ENCODE measurements around the gene SLC5A8.

Gene SLC5A8

GRCh38 chr12:101221301-101221700, 11.3 kb upstream of the SLC5A8 start:
- Histone ChIP-seq H3K9ac (ENCODE audit: low read length) (no peak overlapping the region), H3K4me1 (ENCODE audit: control insufficient read depth, low read depth, low read length) (no peaks in the 10 kb centered on the region), H3K4me3 (ENCODE audit: low read length) (no peak overlapping the region), H3K9me3 (ENCODE audit: control insufficient read depth, low read depth, low read length) (no peaks in the 10 kb centered on the region), H3K36me3 (ENCODE audit: control insufficient read depth, low read depth, low read length) (no peaks in the 10 kb centered on the region), H3K27me3 (ENCODE audit: control insufficient read depth, insufficient read depth, low read length) (no peaks in the 10 kb centered on the region), H3K27ac (ENCODE audit: low read length) (no peak overlapping the region)

- H3K36me3 ChIP-seq (ENCODE audit: control insufficient read depth, low read depth, low read length): no peaks in the 10 kb centered on the region
- no peaks in the 10 kb centered on the region for H3K4me1 ChIP-seq (ENCODE audit: control insufficient read depth, low read depth, low read length)
- no peaks in the 10 kb centered on the region for H3K9me3 ChIP-seq (ENCODE audit: control insufficient read depth, low read depth, low read length)
- H3K27ac ChIP-seq (ENCODE audit: low read length): no peak overlapping the region
- peaks cover 1% of the 10 kb centered on the region for H3K27me3 ChIP-seq (ENCODE audit: control insufficient read depth, insufficient read depth, low read length)
- H3K9ac ChIP-seq (ENCODE audit: low read length): no peak overlapping the region
- no peak overlapping the region for H3K4me3 ChIP-seq (ENCODE audit: low read length)
These were observed 6.8 kb upstream of the SLC5A8 start for GRCh38 chr12:101216810-101217209.

- peaks cover 3% of the 10 kb centered on the region for H3K4me1 ChIP-seq (ENCODE audit: control insufficient read depth, low read depth, low read length)
- H3K27ac ChIP-seq (ENCODE audit: low read length): no peak overlapping the region
- H3K9ac ChIP-seq (ENCODE audit: low read length): no peak overlapping the region
- no peaks in the 10 kb centered on the region for H3K9me3 ChIP-seq (ENCODE audit: control insufficient read depth, low read depth, low read length)
- H3K4me3 ChIP-seq (ENCODE audit: low read length): no peak overlapping the region
- H3K27me3 ChIP-seq (ENCODE audit: control insufficient read depth, insufficient read depth, low read length): peaks cover 34% of the 10 kb centered on the region
- H3K36me3 ChIP-seq (ENCODE audit: control insufficient read depth, low read depth, low read length): no peaks in the 10 kb centered on the region
These were observed 2.8 kb downstream of the SLC5A8 start for GRCh38 chr12:101207086-101207780.

- Histone ChIP-seq H3K4me3 (ENCODE audit: low read length) (no peak overlapping the region), H3K27ac (ENCODE audit: low read length) (no peak overlapping the region), H3K9ac (ENCODE audit: low read length) (no peak overlapping the region), H3K27me3 (ENCODE audit: control insufficient read depth, insufficient read depth, low read length) (peaks cover 14% of the 10 kb centered on the region), H3K9me3 (ENCODE audit: control insufficient read depth, low read depth, low read length) (no peaks in the 10 kb centered on the region), H3K36me3 (ENCODE audit: control insufficient read depth, low read depth, low read length) (no peaks in the 10 kb centered on the region), H3K4me1 (ENCODE audit: control insufficient read depth, low read depth, low read length) (peaks cover 3% of the 10 kb centered on the region)
These were observed 5.3 kb downstream of the SLC5A8 start for GRCh38 chr12:101204602-101205304.

- Histone ChIP-seq H3K9ac (ENCODE audit: low read length) (no peak overlapping the region), H3K27me3 (ENCODE audit: control insufficient read depth, insufficient read depth, low read length) (no peaks in the 10 kb centered on the region), H3K4me3 (ENCODE audit: low read length) (no peak overlapping the region), H3K9me3 (ENCODE audit: control insufficient read depth, low read depth, low read length) (no peaks in the 10 kb centered on the region), H3K27ac (ENCODE audit: low read length) (no peak overlapping the region), H3K4me1 (ENCODE audit: control insufficient read depth, low read depth, low read length) (peaks cover 3% of the 10 kb centered on the region), H3K36me3 (ENCODE audit: control insufficient read depth, low read depth, low read length) (no peaks in the 10 kb centered on the region)
These were observed 9.2 kb downstream of the SLC5A8 start for GRCh38 chr12:101200824-101201223.

GRCh38 chr12:101200145-101200544, 9.9 kb downstream of the SLC5A8 start:
- Histone ChIP-seq H3K36me3 (ENCODE audit: control insufficient read depth, low read depth, low read length) (no peaks in the 10 kb centered on the region), H3K4me1 (ENCODE audit: control insufficient read depth, low read depth, low read length) (peaks cover 3% of the 10 kb centered on the region), H3K4me3 (ENCODE audit: low read length) (no peak overlapping the region), H3K9ac (ENCODE audit: low read length) (no peak overlapping the region), H3K9me3 (ENCODE audit: control insufficient read depth, low read depth, low read length) (no peaks in the 10 kb centered on the region), H3K27ac (ENCODE audit: low read length) (no peak overlapping the region), H3K27me3 (ENCODE audit: control insufficient read depth, insufficient read depth, low read length) (no peaks in the 10 kb centered on the region)

GRCh38 chr12:101186291-101186690, 23.7 kb downstream of the SLC5A8 start:
- H3K4me3 ChIP-seq (ENCODE audit: low read length): no peak overlapping the region
- H3K36me3 ChIP-seq (ENCODE audit: control insufficient read depth, low read depth, low read length): no peaks in the 10 kb centered on the region
- no peaks in the 10 kb centered on the region for H3K27me3 ChIP-seq (ENCODE audit: control insufficient read depth, insufficient read depth, low read length)
- no peak overlapping the region for H3K27ac ChIP-seq (ENCODE audit: low read length)
- H3K9me3 ChIP-seq (ENCODE audit: control insufficient read depth, low read depth, low read length): no peaks in the 10 kb centered on the region
- no peak overlapping the region for H3K9ac ChIP-seq (ENCODE audit: low read length)
- peaks cover 6% of the 10 kb centered on the region for H3K4me1 ChIP-seq (ENCODE audit: control insufficient read depth, low read depth, low read length)

GRCh38 chr12:101181776-101182175, 28.3 kb downstream of the SLC5A8 start:
- no peaks in the 10 kb centered on the region for H3K27me3 ChIP-seq (ENCODE audit: control insufficient read depth, insufficient read depth, low read length)
- no peak overlapping the region for H3K27ac ChIP-seq (ENCODE audit: low read length)

GRCh38 chr12:101174541-101174940, 35.5 kb downstream of the SLC5A8 start:
- H3K4me1 ChIP-seq (ENCODE audit: control insufficient read depth, low read depth, low read length): no peaks in the 10 kb centered on the region
- H3K27ac ChIP-seq (ENCODE audit: low read length): no peak overlapping the region
- no peaks in the 10 kb centered on the region for H3K27me3 ChIP-seq (ENCODE audit: control insufficient read depth, insufficient read depth, low read length)
- no peak overlapping the region for H3K4me3 ChIP-seq (ENCODE audit: low read length)
- H3K9ac ChIP-seq (ENCODE audit: low read length): no peak overlapping the region
- H3K36me3 ChIP-seq (ENCODE audit: control insufficient read depth, low read depth, low read length): no peaks in the 10 kb centered on the region
- H3K9me3 ChIP-seq (ENCODE audit: control insufficient read depth, low read depth, low read length): no peaks in the 10 kb centered on the region

More at GRCh38 chr12:101181776-101182175, 28.3 kb downstream of the SLC5A8 start:
- Histone ChIP-seq H3K4me1 (ENCODE audit: control insufficient read depth, low read depth, low read length) (peaks cover 6% of the 10 kb centered on the region), H3K4me3 (ENCODE audit: low read length) (no peak overlapping the region), H3K9ac (ENCODE audit: low read length) (no peak overlapping the region), H3K36me3 (ENCODE audit: control insufficient read depth, low read depth, low read length) (no peaks in the 10 kb centered on the region), H3K9me3 (ENCODE audit: control insufficient read depth, low read depth, low read length) (no peaks in the 10 kb centered on the region)

- Histone ChIP-seq H3K27ac (ENCODE audit: low read length) (no peak overlapping the region), H3K4me3 (ENCODE audit: low read length) (no peak overlapping the region), H3K9ac (ENCODE audit: low read length) (no peak overlapping the region), H3K27me3 (ENCODE audit: control insufficient read depth, insufficient read depth, low read length) (no peaks in the 10 kb centered on the region), H3K4me1 (ENCODE audit: control insufficient read depth, low read depth, low read length) (no peaks in the 10 kb centered on the region), H3K36me3 (ENCODE audit: control insufficient read depth, low read depth, low read length) (no peaks in the 10 kb centered on the region), H3K9me3 (ENCODE audit: control insufficient read depth, low read depth, low read length) (no peaks in the 10 kb centered on the region)
These were observed 36.8 kb downstream of the SLC5A8 start for GRCh38 chr12:101173197-101173749.

GRCh38 chr12:101172316-101172715, 37.7 kb downstream of the SLC5A8 start:
- Histone ChIP-seq H3K9ac (ENCODE audit: low read length) (no peak overlapping the region), H3K36me3 (ENCODE audit: control insufficient read depth, low read depth, low read length) (no peaks in the 10 kb centered on the region), H3K27ac (ENCODE audit: low read length) (no peak overlapping the region), H3K4me1 (ENCODE audit: control insufficient read depth, low read depth, low read length) (no peaks in the 10 kb centered on the region), H3K27me3 (ENCODE audit: control insufficient read depth, insufficient read depth, low read length) (no peaks in the 10 kb centered on the region), H3K9me3 (ENCODE audit: control insufficient read depth, low read depth, low read length) (no peaks in the 10 kb centered on the region), H3K4me3 (ENCODE audit: low read length) (no peak overlapping the region)
